OCI-LY7 (cell line): ENCODE results near the gene TMEM270. TPM values are rescaled to one million over a fixed set of nuclear protein-coding genes. Genes with fewer than 3 reads are reported as not detected.

ENCODE experiments used
- BruUV-seq: library from RNA; stranded (reverse); fragments of 400-500 nt; replicated peaks from 2 replicates; lab custom pipeline; 2021; lab: Mats Ljungman, UMichigan
- CTCF ChIA-PET: fragments of 300-600 bp; sonication (Branson Sonifier 250); formaldehyde crosslinking; loops from one replicate; lab custom pipeline; 2022; ENCODE audit warnings: antibody characterized with exemption; ENCODE audit not compliant: unreplicated experiment; lab: Charles Lee
- POLR2A ChIA-PET: fragments of 300-600 bp; sonication (Branson Sonifier 250); formaldehyde crosslinking; loops from one replicate; lab custom pipeline; 2022; ENCODE audit warnings: antibody characterized with exemption; lab: Charles Lee
- DNase-seq: peaks from one replicate; pipeline ENCODE4 v3.0.0-alpha.2; 2015; ENCODE audit warnings: low spot score
- H2AFZ ChIP-seq: fragments of 200-600 bp; sonication (generic), shearing (Covaris generic); 2 replicates; pipeline ENCODE4 v1.6.1; 2014; ENCODE audit warnings: mild to moderate bottlenecking, antibody characterized with exemption, low read length, moderate library complexity
- H3K27ac ChIP-seq: fragments of 200-600 bp; sonication (generic); 2 replicates; pipeline ENCODE4 v1.5.1; 2014; ENCODE audit warnings: mixed run types, low read depth, mild to moderate bottlenecking, moderate library complexity, low read length, inconsistent platforms; ENCODE audit not compliant: poor library complexity, severe bottlenecking
- H3K36me3 ChIP-seq: fragments of 200-600 bp; sonication (generic); 2 replicates; pipeline ENCODE4 v1.6.1; 2014; ENCODE audit warnings: mild to moderate bottlenecking, antibody characterized with exemption, low read length, moderate library complexity, mixed read lengths; ENCODE audit not compliant: insufficient read depth
- H3K4me1 ChIP-seq: fragments of 200-600 bp; sonication (generic); 2 replicates; pipeline ENCODE4 v1.5.1; 2014; ENCODE audit warnings: mild to moderate bottlenecking, low read length; ENCODE audit not compliant: insufficient read depth, poor library complexity, severe bottlenecking
- H3K4me2 ChIP-seq: fragments of 200-600 bp; sonication (generic); 2 replicates; pipeline ENCODE4 v1.6.1; 2014; ENCODE audit warnings: mild to moderate bottlenecking, low read length
- H3K4me3 ChIP-seq: fragments of 200-600 bp; sonication (generic); 2 replicates; pipeline ENCODE4 v1.5.1; 2014; ENCODE audit warnings: mild to moderate bottlenecking, low read depth, low read length; ENCODE audit not compliant: poor library complexity, severe bottlenecking
- H3K79me2 ChIP-seq: fragments of 200-600 bp; sonication (generic); 2 replicates; pipeline ENCODE4 v1.6.1; 2016; ENCODE audit warnings: low read depth, mild to moderate bottlenecking, low read length, moderate library complexity, mixed read lengths; ENCODE audit not compliant: insufficient read depth
- H3K9me2 ChIP-seq: fragments of 200-600 bp; sonication (generic); 2 replicates; pipeline ENCODE4 v1.6.1; 2016; ENCODE audit warnings: mild to moderate bottlenecking, low read length, mixed read lengths; ENCODE audit not compliant: insufficient read depth
- H3K9me3 ChIP-seq: fragments of 200-600 bp; sonication (generic); 2 replicates; pipeline ENCODE4 v1.6.1; 2014; ENCODE audit warnings: mild to moderate bottlenecking, mixed run types, low read length, mixed read lengths
- H4K20me1 ChIP-seq: fragments of 200-600 bp; sonication (generic); 2 replicates; pipeline ENCODE4 v1.6.1; 2014; ENCODE audit warnings: mild to moderate bottlenecking, antibody characterized with exemption, low read length, moderate library complexity, mixed read lengths; ENCODE audit not compliant: insufficient read depth
- CTCF ChIP-seq: fragments of 200-600 bp; sonication (generic); conservative IDR thresholded peaks from 2 replicates; pipeline ENCODE4 v1.5.1; 2014; ENCODE audit warnings: mild to moderate bottlenecking, antibody characterized with exemption, low read length, moderate library complexity, mixed read lengths
- EZH2phosphoT487 ChIP-seq: fragments of 200-600 bp; sonication (generic); IDR thresholded peaks from 2 replicates; pipeline ENCODE4 v1.6.1; 2018; ENCODE audit warnings: low read depth, borderline replicate concordance, mild to moderate bottlenecking, mixed run types, antibody characterized with exemption, low read length, moderate library complexity, mixed read lengths
- intact Hi-C: fragments of 100-400 bp; cut with micrococcal nuclease; formaldehyde crosslinking; loops from one replicate; pipeline ENCODE4 v1.10.0; 2022; ENCODE audit not compliant: unreplicated experiment
- total RNA-seq, 2 experiments: library from RNA; depleted of rRNA in 1 of 2; stranded (reverse); fragments of >200 nt in 1 of 2; shearing (Covaris generic) in 1 of 2; gene quantifications; 2 replicates each; pipeline ENCODE4 v1.2.3, GENCODE V29; 2014 to 2022

Gene TMEM270
- total RNA-seq, 2 experiments from 2014 or later = not detected

DNA sequence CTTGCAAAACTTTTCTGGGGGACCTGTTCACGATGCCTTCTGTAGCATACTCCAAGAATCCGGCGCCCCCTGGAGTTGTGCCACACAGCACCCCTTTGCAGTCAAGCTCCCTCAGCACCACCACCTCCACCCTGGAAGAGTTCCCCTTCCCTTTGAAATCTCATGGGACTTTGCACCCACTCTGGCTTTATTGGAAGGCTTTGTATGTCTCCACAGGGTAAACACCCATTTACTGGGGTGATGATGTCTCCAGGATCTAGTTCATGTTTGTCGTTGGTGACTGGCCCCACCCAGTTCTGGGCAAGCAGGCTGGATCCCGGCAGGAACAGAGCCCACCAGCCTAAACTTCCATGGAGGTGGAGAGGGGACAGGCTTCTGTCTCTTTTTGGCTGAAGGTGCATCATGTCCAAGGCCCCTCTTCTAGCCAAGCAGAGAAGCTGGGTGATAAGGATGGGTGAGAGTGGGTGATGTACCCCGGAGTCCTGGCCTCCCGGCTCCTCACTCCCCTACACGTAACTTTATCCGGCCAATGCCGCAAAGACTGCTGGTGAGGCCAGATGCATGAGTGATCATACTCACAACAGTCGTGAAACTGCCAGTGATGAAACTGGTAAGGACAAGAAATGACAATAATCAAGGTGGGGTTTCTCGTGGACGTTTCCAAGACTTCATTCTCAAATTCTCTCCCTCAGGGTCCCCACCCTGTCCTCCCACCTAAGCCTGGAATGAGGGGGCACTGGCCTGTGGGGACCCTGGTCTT is 30.9 kb upstream of the TMEM270 start:
- Histone ChIP-seq H3K9me3 (no peaks in the 10 kb centered on the region), H2AFZ (no peak overlapping the region), H3K4me2 (no peak overlapping the region), H3K4me3 (no peak overlapping the region), H3K9me2 (no peaks in the 10 kb centered on the region), H3K4me1 (peaks cover 18% of the 10 kb centered on the region), H3K36me3 (no peaks in the 10 kb centered on the region), H3K79me2 (no peaks in the 10 kb centered on the region), H3K27ac (no peak overlapping the region), H4K20me1 (no peaks in the 10 kb centered on the region)
- POLR2A ChIA-PET = interaction anchor here (1.0 kb wide), 1 partner anchor 12 kb away, joined by 4 read pairs; the partner anchor contains the start of gene METTL27
- BruUV-seq = no TSS peak
- no peak for TF ChIP-seq EZH2phosphoT487
- TF ChIP-seq CTCF = peak; percentile 30; the same call in 1 of the 2 replicates
- DNase-seq = no peak
- CTCF ChIA-PET = no interaction called here
- intact Hi-C loops = no loop called here

- H3K9me2 ChIP-seq = no peaks in the 10 kb centered on the region
- H3K4me2 ChIP-seq = no peak within 1 kb of the TSS
- POLR2A ChIA-PET = no interaction called here
- no peaks in the 10 kb centered on the region for H3K79me2 ChIP-seq
- no peaks in the 10 kb centered on the region for H3K9me3 ChIP-seq
- DNase-seq = no peak
- no peak within 1 kb of the TSS for H2AFZ ChIP-seq
- TF ChIP-seq EZH2phosphoT487 = no peak
- TF ChIP-seq CTCF = no peak
- no TSS peak for BruUV-seq
- intact Hi-C loops = no loop called here
- no peaks in the 10 kb centered on the region for H3K36me3 ChIP-seq
- no peak within 1 kb of the TSS for H3K4me3 ChIP-seq
- CTCF ChIA-PET = no interaction called here
- no peak within 1 kb of the TSS for H3K27ac ChIP-seq
- H4K20me1 ChIP-seq = no peaks in the 10 kb centered on the region
- peaks cover 18% of the 10 kb centered on the region for H3K4me1 ChIP-seq
Observed at GRCh38 chr7:73830681-73831583, 30.0 kb upstream of the TMEM270 start, which contains the start of gene CLDN4. CLDN4 (plus strand) TSS chr7:73830996; CDS start chr7:73831202, 206 bp downstream.
